GM12801 (cell line): Measurements from ENCODE around the gene LFNG.

Experiments used
- TF ChIP-seq, protein P1 (sequence below): IDR thresholded peaks from one replicate; pipeline ENCODE4 v1.5.1; 2011; ENCODE audit warnings: control low read depth; ENCODE audit not compliant: insufficient read length; ENCODE audit errors: extremely low read depth

The LFNG gene

DNA sequence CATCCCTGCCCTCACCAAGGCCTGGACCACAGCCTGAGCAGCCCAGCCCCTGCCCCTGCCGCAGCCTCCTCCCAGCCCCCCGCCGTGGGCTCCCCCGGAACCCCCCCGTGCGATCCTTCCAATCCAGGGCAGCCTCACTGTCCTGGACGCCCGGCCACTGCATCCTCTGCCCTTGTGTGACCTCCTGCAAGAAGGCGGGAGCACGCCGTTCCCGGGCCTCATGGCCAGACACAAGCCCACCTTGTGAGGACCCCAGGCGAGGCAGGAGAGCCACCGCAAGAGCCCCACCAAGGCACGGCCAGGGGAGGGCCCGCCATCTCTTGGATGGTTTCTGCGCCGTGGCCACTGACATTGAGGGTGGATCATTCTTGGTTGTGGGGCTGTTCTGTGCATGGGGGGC is 7.8 kb upstream of the LFNG start:
- TF ChIP-seq, protein P1, sequence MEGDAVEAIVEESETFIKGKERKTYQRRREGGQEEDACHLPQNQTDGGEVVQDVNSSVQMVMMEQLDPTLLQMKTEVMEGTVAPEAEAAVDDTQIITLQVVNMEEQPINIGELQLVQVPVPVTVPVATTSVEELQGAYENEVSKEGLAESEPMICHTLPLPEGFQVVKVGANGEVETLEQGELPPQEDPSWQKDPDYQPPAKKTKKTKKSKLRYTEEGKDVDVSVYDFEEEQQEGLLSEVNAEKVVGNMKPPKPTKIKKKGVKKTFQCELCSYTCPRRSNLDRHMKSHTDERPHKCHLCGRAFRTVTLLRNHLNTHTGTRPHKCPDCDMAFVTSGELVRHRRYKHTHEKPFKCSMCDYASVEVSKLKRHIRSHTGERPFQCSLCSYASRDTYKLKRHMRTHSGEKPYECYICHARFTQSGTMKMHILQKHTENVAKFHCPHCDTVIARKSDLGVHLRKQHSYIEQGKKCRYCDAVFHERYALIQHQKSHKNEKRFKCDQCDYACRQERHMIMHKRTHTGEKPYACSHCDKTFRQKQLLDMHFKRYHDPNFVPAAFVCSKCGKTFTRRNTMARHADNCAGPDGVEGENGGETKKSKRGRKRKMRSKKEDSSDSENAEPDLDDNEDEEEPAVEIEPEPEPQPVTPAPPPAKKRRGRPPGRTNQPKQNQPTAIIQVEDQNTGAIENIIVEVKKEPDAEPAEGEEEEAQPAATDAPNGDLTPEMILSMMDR = no peak

DNA sequence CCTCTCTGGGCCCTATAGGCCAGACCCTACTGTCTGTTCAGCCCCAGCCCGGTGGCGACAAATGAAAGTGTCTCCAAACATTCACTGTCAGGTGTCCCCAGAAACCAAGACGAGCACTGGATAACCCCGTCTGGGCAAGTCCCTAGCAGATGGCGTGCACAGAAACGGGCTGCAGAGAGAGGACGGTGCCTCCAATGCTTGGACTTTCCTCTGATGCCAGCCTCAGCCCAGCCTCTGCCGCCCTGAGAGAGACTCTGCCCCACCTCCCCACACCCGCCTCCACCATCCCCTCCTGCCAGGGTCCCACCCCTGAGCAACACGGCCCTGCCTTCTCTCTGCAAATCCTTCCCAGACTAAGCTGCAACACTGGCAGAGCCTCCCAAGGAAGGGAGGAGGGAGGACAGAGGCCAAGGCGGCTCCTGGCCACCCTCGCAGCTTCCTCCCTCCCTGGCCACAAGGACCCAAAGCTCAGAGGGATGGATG is 7.4 kb upstream of the LFNG start:
- TF ChIP-seq, protein P1 = no peak

DNA sequence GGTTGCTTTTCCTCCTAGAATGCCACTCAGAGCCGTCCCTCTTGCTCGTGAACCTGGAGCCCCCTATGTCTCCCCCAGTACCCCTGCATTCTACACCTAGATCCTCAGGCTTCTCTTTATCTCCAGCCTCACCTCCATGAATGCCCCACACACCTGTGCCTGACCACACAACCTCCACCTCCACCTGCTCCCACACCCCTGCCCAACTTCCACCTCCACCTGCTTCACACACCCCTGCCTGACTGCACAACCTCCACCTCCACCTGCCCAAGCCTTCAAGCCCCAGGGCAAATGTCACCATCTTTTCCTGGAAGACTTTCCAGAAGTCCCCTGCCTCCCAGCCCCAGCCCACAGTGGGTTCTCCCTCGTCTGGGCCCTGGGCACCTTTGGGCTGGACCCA is 6.9 kb upstream of the LFNG start:
- TF ChIP-seq, protein P1 = no peak

DNA sequence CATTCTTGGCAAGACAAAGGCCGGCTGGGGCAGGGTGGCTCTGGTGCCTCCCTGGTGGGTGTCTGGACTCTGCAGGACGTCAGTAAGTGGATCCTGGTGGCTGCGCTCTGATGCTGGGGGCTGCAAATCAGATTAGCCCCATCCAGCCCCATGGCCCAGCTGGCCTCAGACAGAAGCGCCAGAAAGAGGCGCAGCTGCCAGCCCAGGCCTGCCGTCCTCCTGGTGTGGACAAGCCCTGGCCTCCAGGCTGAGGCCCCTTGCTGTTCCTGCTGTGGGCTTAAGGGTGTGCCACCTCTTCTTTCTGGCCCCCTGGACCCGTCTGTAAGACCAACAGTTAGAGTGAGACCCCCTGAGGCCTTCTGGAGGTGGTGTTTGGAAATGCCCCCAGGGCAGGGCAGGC is 5.9 kb upstream of the LFNG start:
- TF ChIP-seq, protein P1 = no peak

DNA sequence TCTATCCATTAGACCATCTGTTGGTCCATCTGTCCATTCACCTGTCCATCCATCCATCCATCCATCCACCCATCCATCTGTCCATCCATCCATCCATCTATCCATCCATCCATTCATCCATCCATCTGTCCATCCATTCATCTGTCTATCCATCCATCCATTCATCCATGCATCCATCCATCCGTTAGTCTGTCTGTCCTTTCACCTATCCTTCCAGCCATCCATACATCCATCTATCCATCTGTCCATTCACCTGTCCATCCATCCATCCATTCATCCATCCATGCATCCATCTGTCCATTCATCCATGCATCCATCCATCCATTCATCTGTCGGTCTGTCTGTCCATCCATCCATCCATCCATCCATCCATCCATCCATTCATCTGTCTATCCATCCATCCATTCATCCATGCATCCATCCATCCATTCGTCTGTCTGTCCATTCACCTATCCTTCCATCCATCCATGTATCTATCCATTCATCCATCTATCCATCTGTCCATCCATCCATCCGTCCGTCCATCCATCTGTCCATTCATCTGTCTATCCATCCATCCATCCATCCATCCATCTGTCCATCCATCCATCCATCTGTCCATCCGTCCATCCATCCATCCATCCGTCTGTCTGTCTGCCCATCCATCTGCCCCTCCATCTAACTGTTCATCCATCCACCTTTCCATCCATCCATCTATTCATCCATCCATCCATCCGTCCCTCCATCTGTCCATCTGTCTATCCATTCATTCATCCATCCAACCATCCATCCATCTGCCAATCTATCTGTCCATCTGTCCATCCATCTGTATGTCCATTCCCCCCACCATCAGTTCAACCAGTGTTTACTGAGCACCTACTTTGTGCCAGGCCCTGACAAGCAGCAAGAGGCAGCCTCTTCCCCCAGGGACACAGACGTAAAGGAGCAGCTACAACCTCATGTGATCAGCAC is 4.8 kb upstream of the LFNG start:
- TF ChIP-seq, protein P1 = no peak

DNA sequence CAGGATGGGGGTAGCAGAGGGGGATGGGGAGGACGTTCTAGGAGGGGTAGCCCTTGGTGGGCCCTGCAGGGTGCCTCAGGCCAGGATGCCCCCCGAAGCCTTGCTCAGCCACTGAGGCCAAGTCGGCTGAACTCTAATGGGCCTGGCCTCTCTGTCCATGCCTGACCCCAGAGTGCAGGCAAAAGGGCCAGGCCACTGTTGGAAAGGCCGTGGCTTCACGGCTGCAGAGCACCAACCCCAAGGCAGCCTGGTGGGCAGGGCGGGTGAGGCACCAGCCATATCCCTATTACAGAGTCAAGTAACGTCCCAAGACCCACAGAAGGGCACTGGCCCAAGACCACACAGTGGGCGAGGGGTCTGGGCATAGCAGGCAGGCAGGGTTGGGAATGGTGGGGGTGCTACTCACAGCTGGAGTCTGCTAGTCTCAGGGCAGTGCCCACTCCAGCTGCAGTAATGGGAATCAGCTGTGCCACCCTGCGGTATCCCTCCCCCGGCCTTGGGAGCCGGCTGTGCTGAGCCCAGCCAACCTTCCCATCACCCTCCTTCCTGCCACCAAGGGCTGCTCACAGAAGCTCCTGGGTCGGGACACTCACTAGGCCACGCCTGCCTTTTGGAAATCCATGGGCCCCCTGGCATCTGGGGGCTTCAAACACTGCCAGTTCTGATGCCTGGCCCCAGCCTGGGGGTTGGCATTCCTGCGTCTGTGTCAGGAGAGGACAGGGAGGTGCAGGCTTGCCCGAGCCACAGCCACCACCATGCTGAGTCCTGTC is 4.0 kb upstream of the LFNG start:
- TF ChIP-seq, protein P1 = no peak

DNA sequence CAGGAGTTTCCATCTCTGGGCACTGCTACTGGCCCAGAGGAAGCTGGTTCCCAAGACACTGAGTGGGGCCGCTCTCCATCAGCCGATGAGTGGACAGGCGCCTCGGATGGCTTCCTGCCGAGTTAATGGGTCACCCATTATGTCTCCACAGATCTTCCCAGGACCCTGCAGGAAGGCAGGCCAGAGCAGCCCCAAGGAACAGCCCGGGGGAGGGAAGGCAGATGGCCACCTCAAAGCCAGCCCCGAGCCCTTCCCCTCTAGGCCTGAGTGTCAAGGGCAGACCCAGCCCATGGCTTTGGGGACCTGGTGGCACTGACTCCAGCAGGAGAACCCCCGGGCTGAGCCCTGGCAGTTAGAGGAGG is 3.4 kb upstream of the LFNG start:
- TF ChIP-seq, protein P1 = no peak
